Stimulated activated CD8-positive, alpha-beta memory T cell treated with anti-CD3 and anti-CD28 coated beads, Interleukin-7, amount 100 ng/mL, for 1 hour (primary cell): ENCODE results near the gene TDRD9.

Source experiments
- DNase-seq, 2 donors: peaks; one replicate each; pipeline ENCODE4 v3.0.0-alpha.2; 2020; ENCODE audit warnings: low read depth in 2 of 2

Gene TDRD9

GRCh38 chr14:103989964-103990363 lies 61.7 kb downstream of the TDRD9 start:
- no peak for DNase-seq

GRCh38 chr14:103994535-103995184 lies 66.4 kb downstream of the TDRD9 start:
- DNase-seq: no peak

- DNase-seq: no peak
Measured at GRCh38 chr14:103995876-103996275, 67.6 kb downstream of the TDRD9 start.

- DNase-seq: no peak
Measured at GRCh38 chr14:103997391-103997790, 69.1 kb downstream of the TDRD9 start.

DNA sequence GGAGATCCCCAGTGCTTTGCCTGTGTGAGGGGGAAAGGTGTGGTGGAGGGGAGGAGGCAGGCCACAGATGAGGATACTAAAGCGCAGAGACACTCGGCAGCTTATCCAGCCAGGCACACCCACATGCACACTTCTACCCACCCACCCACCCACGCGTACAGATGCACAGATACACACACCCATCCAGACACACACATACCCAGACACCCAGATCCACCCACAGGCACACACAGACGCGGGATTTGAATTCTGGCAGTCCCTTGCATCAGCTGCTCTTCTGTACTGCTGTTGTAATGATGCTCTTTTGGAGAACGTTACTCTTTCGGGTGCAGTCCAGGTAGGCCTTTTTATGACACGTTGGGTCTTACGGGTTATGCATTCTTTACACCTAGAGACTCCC lies 69.8 kb downstream of the TDRD9 start:
- no peak for DNase-seq

DNA sequence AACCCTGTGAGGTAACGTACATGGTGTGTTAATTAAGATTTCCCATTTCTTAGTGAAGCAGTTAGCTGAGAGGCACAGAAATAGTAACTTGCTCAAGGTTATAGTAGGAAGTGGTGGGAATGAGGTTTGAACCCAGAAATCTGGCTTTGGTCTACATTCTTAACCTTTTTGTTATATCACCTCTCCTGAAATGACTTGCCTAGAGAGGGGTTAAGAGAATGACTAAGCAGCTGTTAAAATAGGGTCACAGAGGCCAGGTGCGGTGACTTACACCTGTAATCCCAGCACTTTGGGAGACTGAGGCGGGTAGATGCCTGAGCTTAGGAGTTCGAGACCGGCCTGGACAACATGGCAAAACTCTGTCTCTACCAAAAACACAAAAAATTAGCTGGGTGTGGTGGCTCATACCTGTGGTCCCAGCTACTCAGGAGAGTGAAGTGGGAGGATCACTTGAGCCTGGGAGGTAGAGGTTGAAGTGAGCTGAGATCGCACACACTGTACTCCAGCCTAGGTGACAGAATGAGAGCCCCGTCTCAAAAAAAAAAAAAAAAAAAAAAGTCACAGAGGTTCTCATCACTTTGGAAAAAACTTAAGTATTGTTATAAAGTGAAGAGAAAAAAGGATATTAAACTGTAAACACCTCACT lies 71.7 kb downstream of the TDRD9 start:
- DNase-seq: no peak

- no peak for DNase-seq
Measured at GRCh38 chr14:104001003-104001402, 72.7 kb downstream of the TDRD9 start.

- no peak for DNase-seq
Measured at GRCh38 chr14:104003616-104004015, 75.4 kb downstream of the TDRD9 start.

DNA sequence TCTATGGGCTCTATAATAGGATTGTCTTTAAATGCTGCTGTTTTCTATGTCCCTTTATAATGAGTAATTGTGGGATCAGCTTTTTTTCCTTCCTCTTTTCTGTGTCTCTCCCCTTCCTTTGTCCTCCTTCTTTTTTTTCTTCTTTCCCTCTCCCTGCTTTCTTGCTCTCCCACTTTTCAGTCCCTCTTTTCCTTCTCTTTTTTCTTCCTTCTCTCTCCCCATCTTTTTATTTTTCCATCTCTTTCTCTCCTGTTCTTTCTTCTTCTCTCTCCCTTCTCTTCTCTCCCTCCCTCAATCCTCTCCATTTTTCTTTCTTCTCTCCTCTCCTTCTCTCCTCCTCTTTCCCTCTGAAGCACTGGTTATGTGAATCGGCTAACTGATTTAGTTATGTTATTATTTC lies 76.6 kb downstream of the TDRD9 start:
- no peak for DNase-seq

DNA sequence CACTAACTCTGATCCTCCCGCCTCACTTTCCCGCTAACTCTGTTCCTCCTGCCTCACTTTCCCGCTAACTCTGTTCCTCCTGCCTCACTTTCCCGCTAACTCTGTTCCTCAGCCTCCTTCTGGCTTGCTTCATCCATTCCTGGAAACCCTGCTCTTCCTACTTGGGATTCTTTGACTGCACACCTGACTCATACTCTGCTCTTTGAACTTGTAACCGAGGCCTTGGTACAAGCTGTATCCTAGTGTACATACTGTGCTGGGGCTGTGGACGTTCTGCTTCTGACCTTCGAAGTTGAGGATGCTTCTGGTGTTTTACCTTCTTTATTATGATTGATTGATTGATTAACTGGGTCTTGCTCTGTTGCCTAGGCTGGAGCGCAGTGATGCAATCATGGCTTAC lies 77.2 kb downstream of the TDRD9 start:
- no peak for DNase-seq

GRCh38 chr14:104007121-104007520 lies 78.9 kb downstream of the TDRD9 start:
- no peak for DNase-seq

GRCh38 chr14:104009297-104009696 lies 81.0 kb downstream of the TDRD9 start:
- DNase-seq: no peak

DNA sequence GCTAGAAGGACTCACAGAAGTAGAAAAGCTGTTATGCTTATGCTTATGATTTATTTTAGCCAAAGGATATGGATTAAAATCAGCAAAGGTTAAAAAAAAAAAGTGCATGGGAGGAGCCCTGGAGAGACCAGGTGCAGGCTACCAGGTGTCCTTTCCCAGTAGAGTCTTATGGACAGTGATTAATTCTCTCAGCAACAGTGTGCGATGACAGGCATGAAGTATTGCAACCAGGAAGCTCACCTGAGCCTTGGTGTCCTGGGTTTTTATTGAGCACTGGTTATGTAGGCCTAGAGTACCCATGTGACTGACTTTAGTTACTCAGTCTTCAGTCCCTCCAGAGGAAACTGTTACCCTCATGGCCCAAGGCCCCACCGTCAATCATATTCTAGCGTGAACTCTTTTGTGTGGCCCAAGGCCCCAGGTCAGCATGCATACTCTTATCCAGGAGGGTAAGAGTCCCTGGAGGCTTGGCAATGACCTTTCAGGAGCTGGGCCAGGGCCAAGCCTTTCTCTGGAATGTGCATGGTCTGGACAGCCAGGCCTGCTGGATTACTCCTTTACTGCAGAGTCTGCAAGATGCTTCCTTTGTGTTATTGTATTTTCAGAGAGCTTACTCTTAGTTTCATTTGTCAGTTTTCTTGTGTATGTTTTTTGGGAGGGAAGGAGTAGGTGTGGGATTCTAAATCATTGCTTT lies 83.7 kb downstream of the TDRD9 start:
- no peak for DNase-seq

DNA sequence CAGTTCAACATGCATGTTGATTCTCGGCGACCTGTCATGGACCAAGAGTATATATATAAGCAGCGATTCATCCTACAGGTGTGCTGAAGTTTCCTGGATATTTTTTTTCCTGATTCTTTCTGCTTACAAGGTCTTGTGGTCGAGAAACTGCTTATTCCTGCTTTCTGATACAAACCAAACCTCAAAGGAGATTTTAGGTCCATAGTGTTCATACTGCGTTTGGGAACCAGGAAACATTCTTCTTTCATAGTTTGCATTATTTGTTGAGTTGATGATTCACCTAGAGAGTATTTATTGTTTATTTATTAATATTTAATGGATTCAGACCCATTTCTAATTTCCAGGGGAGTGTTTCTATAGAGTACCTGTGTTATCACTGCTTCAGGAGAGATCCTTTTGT lies 86.5 kb downstream of the TDRD9 start:
- no peak for DNase-seq

- DNase-seq: no peak
Measured at GRCh38 chr14:104016873-104017650, 88.8 kb downstream of the TDRD9 start.

DNA sequence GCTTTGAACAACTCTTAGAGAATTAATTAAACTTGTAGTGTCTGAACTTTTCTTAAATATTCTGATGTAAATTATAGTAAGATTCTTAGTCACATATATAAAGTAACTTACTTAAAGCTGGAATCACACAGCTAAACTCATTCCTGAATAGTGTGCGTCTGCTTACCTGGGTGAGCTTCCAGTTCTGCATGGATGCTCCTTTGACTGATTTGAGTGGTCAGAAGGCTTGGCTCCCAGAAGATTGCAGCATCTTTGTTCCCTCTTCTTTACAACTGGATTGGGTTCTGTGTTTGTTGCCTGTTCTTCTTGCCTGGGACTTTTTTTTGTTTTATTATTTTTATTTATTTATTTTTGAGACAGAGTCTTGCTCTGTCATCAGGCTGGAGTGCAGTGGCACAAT lies 90.8 kb downstream of the TDRD9 start:
- no peak for DNase-seq

DNA sequence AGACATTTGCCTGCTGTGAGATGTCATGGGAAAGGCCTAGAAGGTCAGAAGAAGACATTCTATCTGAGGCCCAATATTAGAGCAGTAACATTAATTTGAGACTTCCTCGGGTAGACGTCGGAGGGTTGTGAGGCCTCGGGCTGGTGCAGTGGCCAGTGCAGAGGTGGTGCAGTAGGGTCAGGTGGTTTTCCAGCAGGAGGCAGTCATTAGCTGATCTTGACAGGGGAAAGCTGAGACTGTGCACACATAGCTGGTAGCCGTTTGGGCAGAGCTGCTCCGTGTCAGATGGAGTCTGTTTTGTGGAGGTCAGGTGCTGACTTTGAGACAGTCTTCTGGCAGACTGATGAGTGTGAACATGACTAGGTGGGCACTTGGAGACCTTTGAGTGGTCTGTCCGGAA lies 91.5 kb downstream of the TDRD9 start:
- DNase-seq: no peak

DNA sequence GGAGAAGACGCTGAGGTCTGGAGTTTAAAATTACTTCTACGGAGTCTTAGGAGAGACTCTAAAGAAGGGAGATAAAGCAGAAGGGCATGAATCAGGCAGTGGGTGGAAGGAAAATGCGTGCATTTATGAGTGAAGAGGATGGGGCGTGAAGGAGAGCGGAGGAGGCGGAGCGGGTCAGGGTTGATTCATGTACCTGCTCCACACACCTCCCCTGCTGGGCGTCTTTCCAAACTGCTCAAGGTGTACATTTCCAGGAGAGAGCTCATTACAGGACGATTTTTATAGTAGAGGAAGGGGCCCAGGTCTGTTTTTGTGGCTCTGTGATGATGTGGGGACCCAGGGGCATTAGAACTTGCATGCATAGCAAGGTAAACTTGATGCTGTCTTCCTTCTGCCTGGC lies 92.2 kb downstream of the TDRD9 start:
- DNase-seq: no peak

- DNase-seq: no peak
Measured at GRCh38 chr14:104023325-104024055, 95.2 kb downstream of the TDRD9 start.

- DNase-seq: no peak
Measured at GRCh38 chr14:104025534-104025933, 97.3 kb downstream of the TDRD9 start.

DNA sequence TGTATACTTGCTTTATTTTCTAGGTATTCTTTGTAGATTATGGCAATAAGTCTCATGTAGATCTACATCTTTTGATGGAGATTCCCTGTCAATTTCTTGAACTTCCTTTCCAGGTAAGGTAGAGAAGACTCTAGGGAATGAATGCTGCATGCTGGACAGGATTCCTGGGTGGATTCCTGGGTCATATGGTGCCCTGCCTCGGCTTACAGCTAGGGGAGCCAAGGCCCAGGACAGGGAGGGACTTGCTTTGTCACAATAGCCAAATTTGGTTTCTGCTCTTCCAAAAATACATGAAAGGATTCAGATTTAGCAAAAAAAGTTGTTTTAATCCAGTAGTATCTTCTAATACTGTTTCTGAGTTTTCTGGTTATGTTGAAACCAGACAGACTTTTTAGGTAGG lies 97.8 kb downstream of the TDRD9 start:
- DNase-seq: no peak

DNA sequence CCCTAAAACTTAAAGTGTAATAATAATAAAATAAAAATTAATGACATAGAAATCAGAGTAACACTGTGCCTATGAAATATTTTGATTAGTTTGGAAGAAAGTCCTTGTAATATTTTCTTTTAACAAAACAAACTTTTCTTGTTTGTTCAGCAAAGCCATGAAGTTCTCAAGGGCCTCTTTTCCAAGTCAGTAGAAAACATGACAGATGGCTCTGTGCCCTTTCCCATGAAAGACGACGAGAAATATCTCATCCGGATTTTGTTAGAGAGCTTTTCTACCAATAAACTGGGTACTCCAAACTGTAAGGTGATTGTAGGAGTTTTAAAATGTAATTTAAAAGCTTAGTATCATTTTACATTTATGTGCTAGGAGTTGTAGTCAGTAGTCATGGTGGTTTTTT lies 102.7 kb downstream of the TDRD9 start:
- no peak for DNase-seq
